Naive thymus-derived CD4-positive, alpha-beta T cell (primary cell): ENCODE results near the gene TMED10. TPM values are rescaled to one million over a fixed set of nuclear protein-coding genes. Genes with fewer than 3 reads are reported as not detected.

Source experiments
- ATAC-seq: fragments of 150-1000 bp; cut with Tn5 transposase; 2 replicates; pipeline ENCODE4 v1.10.0; 2021; ENCODE audit warnings: mild to moderate bottlenecking, moderate library complexity
- CTCF ChIA-PET: fragments of 350-600 bp; sonication (Branson Sonifier 250); formaldehyde crosslinking; loops from one replicate; lab custom pipeline; 2021; ENCODE audit warnings: antibody characterized with exemption; lab: Charles Lee
- POLR2A ChIA-PET: fragments of 350-600 bp; sonication (Branson Sonifier 250); formaldehyde crosslinking; loops from one replicate; lab custom pipeline; 2021; ENCODE audit warnings: antibody characterized with exemption, inconsistent platforms; lab: Charles Lee
- DNase-seq, 9 donors: peaks; one replicate each; pipeline versions ENCODE4 v3.0.0 to v3.0.0-alpha.2; 2020 to 2022; ENCODE audit warnings: mixed read lengths in 1 of 9
- H3K27ac ChIP-seq: one replicate; pipeline ENCODE4 v1.7.0; 2013; ENCODE audit warnings: mild to moderate bottlenecking, low read depth, low read length, moderate library complexity
- H3K27me3 ChIP-seq, 2 donors: one replicate each; pipeline ENCODE4 v1.7.0; 2013; ENCODE audit warnings: low read length in 2 of 2, mild to moderate bottlenecking in 2 of 2, moderate library complexity in 2 of 2; ENCODE audit not compliant: control insufficient read depth in 2 of 2, insufficient read depth in 2 of 2
- H3K36me3 ChIP-seq, 3 experiments: 1 replicate in 2 of 3; 2 replicates in 1 of 3; pipeline ENCODE4 v1.7.0; 2013; ENCODE audit warnings: low read length in 3 of 3, mild to moderate bottlenecking in 3 of 3, moderate library complexity in 1 of 3; ENCODE audit not compliant: insufficient read depth in 3 of 3, control insufficient read depth in 2 of 3
- H3K4me1 ChIP-seq, 2 donors: one replicate each; pipeline ENCODE4 v1.7.0; 2013; ENCODE audit warnings: low read length in 2 of 2, mild to moderate bottlenecking in 2 of 2, moderate library complexity in 1 of 2; ENCODE audit not compliant: control insufficient read depth in 2 of 2, insufficient read depth in 2 of 2
- H3K4me3 ChIP-seq: 2 replicates; pipeline ENCODE4 v1.7.0; 2013; ENCODE audit warnings: mild to moderate bottlenecking, low read length
- H3K9me3 ChIP-seq, 3 experiments: 1 replicate in 2 of 3; 2 replicates in 1 of 3; pipeline ENCODE4 v1.7.0; 2013; ENCODE audit warnings: low read length in 3 of 3; ENCODE audit not compliant: control insufficient read depth in 2 of 3
- H3K27ac Mint-ChIP-seq, 9 donors: one replicate each; pipeline ENCODE4 v1.8.0; 2020 to 2022; ENCODE audit warnings: mixed read lengths in 9 of 9, mild to moderate bottlenecking in 8 of 9, moderate library complexity in 5 of 9, inconsistent platforms in 2 of 9
- H3K27me3 Mint-ChIP-seq, 5 donors: one replicate each; pipeline ENCODE4 v1.8.0; 2021 to 2022; ENCODE audit warnings: mixed read lengths in 5 of 5, mild to moderate bottlenecking in 1 of 5
- H3K36me3 Mint-ChIP-seq, 5 donors: one replicate each; pipeline ENCODE4 v1.8.0; 2020 to 2022; ENCODE audit warnings: mixed read lengths in 5 of 5, mild to moderate bottlenecking in 3 of 5, inconsistent platforms in 1 of 5
- H3K4me1 Mint-ChIP-seq, 7 donors: one replicate each; pipeline ENCODE4 v1.8.0; 2020 to 2022; ENCODE audit warnings: mixed read lengths in 7 of 7, mild to moderate bottlenecking in 3 of 7, inconsistent platforms in 1 of 7
- H3K4me3 Mint-ChIP-seq, 10 donors: one replicate each; pipeline ENCODE4 v1.8.0; 2020 to 2022; ENCODE audit warnings: mild to moderate bottlenecking in 10 of 10, mixed read lengths in 10 of 10, moderate library complexity in 6 of 10, inconsistent platforms in 2 of 10
- H3K9me3 Mint-ChIP-seq, 11 donors: one replicate each; pipeline ENCODE4 v1.8.0; 2020 to 2022; ENCODE audit warnings: mixed read lengths in 11 of 11, mild to moderate bottlenecking in 4 of 11, inconsistent platforms in 1 of 11, moderate library complexity in 1 of 11
- intact Hi-C, 2 donors: fragments of 100-400 bp; cut with micrococcal nuclease; formaldehyde crosslinking; loops; one replicate each; pipeline ENCODE4 v1.15.1; 2023
- polyA plus RNA-seq, 2 donors: library from polyadenylated mRNA; unstranded; fragments of 300-500 nt; fragmentation: Illumina TruSeq; gene quantifications; one replicate each; pipeline ENCODE4 v1.2.3, GENCODE V29; 2021
- total RNA-seq, 6 experiments: library from RNA in 5 of 6; stranded (reverse) in 5 of 6; gene quantifications; 1 replicate in 5 of 6; 2 replicates in 1 of 6; pipeline ENCODE4 v1.2.3 and lab custom pipeline; 2021 to 2026

The TMED10 gene
- total and polyA plus RNA-seq, 7 experiments from 2014 or later: 155 to 245 (median 179) TPM

DNA sequence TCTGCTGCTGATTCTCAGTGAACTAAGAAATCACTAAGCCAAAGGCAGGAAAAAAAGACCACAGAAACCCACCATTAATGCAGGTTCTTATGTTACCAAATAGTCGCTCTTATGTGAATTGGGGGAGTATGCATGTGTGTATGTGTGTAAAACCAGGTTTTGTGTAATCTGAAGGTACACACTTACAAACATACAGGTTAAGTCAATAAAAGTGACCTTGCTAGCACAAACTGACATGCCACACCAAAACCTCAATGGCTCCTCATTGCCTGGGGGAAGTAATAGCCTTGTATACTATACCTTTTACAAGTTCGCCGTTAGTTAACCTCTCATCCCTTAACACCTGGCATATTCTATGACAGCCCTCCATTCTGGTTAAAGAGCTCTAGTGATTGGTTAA lies 29.8 kb upstream of the TMED10 start:
- intact Hi-C loops: no loop called here
- ATAC-seq (no peak), DNase-seq (no peak)
- Mint-ChIP-seq H3K27ac (peak overlapping the region in 1 of 9 donors; percentile 16), H3K36me3 (peaks cover 0 to 6% (median 0%) of the 10 kb centered on the region in 5 donors), H3K9me3 (peaks cover 0 to 1% (median 0%) of the 10 kb centered on the region in 11 donors), H3K4me3 (no peak overlapping the region), H3K4me1 (peaks cover 0 to 22% (median 4%) of the 10 kb centered on the region in 7 donors), H3K27me3 (no peaks in the 10 kb centered on the region)
- no peaks in the 10 kb centered on the region for H3K4me1 ChIP-seq
- no peaks in the 10 kb centered on the region for H3K9me3 ChIP-seq
- H3K27ac ChIP-seq: no peak overlapping the region
- H3K4me3 ChIP-seq: no peak overlapping the region
- CTCF ChIA-PET: no interaction called here
- H3K27me3 ChIP-seq: no peaks in the 10 kb centered on the region
- no peaks in the 10 kb centered on the region for H3K36me3 ChIP-seq
- POLR2A ChIA-PET: no interaction called here

DNA sequence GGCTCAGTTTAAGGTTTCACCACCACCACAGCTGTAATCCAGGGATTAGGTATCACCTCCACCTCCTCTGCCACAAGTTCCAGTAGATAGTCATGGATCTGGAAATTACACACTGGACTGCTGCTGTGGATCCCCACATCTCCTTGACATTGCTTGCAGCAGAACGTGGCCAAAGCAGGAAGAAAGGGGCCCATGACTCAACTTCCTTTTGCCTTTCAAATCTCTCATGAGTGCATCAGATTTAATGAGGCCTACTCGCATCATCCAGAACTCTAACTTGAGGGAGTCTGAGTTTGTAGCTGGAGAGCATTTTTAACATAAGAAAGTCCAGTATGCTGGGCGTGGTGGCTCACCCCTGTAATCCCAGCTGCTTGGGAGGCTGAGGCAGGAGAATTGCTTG lies 29.2 kb upstream of the TMED10 start:
- peak; percentile 70 for ATAC-seq
- ChIA-PET CTCF (no interaction called here), POLR2A (interaction anchor here (0.6 kb wide), 1 partner anchor 62 kb away, joined by 3 read pairs; no protein-coding TSS in a partner anchor)

DNA sequence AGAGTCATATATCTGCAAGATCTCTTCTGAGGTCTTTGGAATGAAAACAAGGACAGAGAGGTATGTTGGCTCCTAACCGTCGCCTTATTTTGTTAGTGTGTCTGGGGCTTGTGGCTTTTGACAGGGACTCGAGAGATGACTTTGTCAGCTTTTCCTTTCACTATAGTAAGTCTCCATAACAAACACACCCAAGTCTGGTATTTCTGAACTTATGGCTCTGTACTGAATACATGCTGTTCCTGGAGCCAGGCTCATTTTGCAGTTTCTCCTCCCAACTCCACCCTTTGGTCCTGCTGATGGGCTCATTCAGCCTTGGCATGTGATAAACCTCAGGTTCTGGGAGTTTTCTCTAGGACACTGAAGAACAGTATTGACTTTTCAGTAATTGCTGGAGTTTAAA lies 27.7 kb upstream of the TMED10 start:
- peaks cover 0 to 22% (median 4%) of the 10 kb centered on the region in 7 donors for H3K4me1 Mint-ChIP-seq
- ATAC-seq: no peak
- no peak overlapping the region for H3K27ac ChIP-seq
- H3K36me3 ChIP-seq: no peaks in the 10 kb centered on the region
- CTCF ChIA-PET: no interaction called here
- no peaks in the 10 kb centered on the region for H3K4me1 ChIP-seq
- H3K27me3 Mint-ChIP-seq: peaks cover 0 to 10% (median 0%) of the 10 kb centered on the region in 5 donors
- H3K27ac Mint-ChIP-seq: no peak overlapping the region
- no peaks in the 10 kb centered on the region for H3K9me3 Mint-ChIP-seq
- POLR2A ChIA-PET: no interaction called here
- H3K27me3 ChIP-seq: no peaks in the 10 kb centered on the region
- no peak overlapping the region for H3K4me3 Mint-ChIP-seq
- intact Hi-C loops: no loop called here
- H3K36me3 Mint-ChIP-seq: no peaks in the 10 kb centered on the region
- DNase-seq: no peak
- H3K4me3 ChIP-seq: no peak overlapping the region
- H3K9me3 ChIP-seq: no peaks in the 10 kb centered on the region

More for the DNA sequence above, 29.2 kb upstream of the TMED10 start:
- H3K36me3 ChIP-seq: no peaks in the 10 kb centered on the region
- peaks cover 0 to 1% (median 0%) of the 10 kb centered on the region in 11 donors for H3K9me3 Mint-ChIP-seq
- H3K4me3 Mint-ChIP-seq: no peak overlapping the region
- intact Hi-C loops: no loop called here
- H3K27ac ChIP-seq: no peak overlapping the region
- H3K4me1 ChIP-seq: no peaks in the 10 kb centered on the region
- peaks cover 0 to 1% (median 0%) of the 10 kb centered on the region in 5 donors for H3K27me3 Mint-ChIP-seq
- DNase-seq: no peak
- peak overlapping the region in 1 of 9 donors; percentile 19 for H3K27ac Mint-ChIP-seq
- H3K4me3 ChIP-seq: no peak overlapping the region
- H3K27me3 ChIP-seq: no peaks in the 10 kb centered on the region
- no peaks in the 10 kb centered on the region for H3K9me3 ChIP-seq
- peaks cover 0 to 22% (median 4%) of the 10 kb centered on the region in 7 donors for H3K4me1 Mint-ChIP-seq
- peaks cover 0 to 6% (median 0%) of the 10 kb centered on the region in 5 donors for H3K36me3 Mint-ChIP-seq

DNA sequence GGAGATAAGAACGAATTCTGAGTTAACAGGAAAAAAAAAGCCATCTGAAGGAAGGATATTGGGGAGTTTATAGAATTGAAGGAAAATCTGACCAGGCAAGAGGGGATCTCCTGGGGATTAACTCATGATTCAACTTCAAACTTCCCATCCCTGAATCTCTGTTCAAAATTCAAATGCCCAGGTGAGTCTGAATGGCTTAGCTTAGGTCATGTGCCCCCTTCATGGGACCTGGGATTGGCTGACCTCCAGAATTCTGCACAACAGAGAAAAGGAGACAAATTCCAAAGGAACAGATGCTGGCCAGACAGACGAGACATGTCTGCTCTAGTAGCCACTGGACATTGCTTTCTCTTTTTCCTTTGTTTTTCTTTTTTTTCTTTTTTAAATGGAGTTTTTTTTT lies 26.2 kb upstream of the TMED10 start:
- no peak overlapping the region for H3K27ac Mint-ChIP-seq
- Histone ChIP-seq H3K4me3 (no peak overlapping the region), H3K9me3 (no peaks in the 10 kb centered on the region), H3K27ac (no peak overlapping the region), H3K27me3 (no peaks in the 10 kb centered on the region), H3K36me3 (no peaks in the 10 kb centered on the region), H3K4me1 (no peaks in the 10 kb centered on the region)
- CTCF ChIA-PET: no interaction called here
- H3K9me3 Mint-ChIP-seq: no peaks in the 10 kb centered on the region
- peaks cover 0 to 22% (median 4%) of the 10 kb centered on the region in 7 donors for H3K4me1 Mint-ChIP-seq
- ATAC-seq (no peak), DNase-seq (no peak)
- peaks cover 0 to 13% (median 0%) of the 10 kb centered on the region in 5 donors for H3K27me3 Mint-ChIP-seq
- H3K4me3 Mint-ChIP-seq: no peak overlapping the region
- no peaks in the 10 kb centered on the region for H3K36me3 Mint-ChIP-seq
- intact Hi-C loops: no loop called here
- POLR2A ChIA-PET: interaction anchor here (0.6 kb wide), 1 partner anchor 19 kb away, joined by 3 read pairs; no protein-coding TSS in a partner anchor

DNA sequence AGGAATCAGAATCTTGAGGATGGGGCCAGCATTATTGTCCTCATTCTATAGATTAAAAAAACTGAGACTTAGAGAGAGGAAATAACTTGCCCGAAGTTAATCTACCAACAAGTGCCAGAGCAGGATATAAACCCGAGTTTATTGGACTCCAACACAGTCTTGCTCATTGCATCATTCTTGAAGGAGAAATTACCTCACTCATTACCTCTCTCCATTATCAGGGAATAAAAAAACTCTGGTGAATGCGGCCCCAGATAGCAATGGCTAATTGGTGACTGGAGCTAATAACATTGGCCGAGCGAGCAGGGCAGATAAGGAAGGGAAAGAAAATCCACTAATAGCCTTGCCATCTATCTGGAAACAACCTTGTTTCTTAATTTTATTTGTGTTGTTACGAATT lies 24.7 kb upstream of the TMED10 start:
- peaks cover 0 to 19% (median 4%) of the 10 kb centered on the region in 7 donors for H3K4me1 Mint-ChIP-seq
- H3K9me3 Mint-ChIP-seq: no peaks in the 10 kb centered on the region
- POLR2A ChIA-PET: no interaction called here
- intact Hi-C loops: no loop called here
- H3K27ac Mint-ChIP-seq: peak overlapping the region in 1 of 9 donors; percentile 40
- H3K4me3 Mint-ChIP-seq: no peak overlapping the region
- ATAC-seq (no peak), DNase-seq (no peak)
- H3K27ac ChIP-seq: no peak overlapping the region
- CTCF ChIA-PET: no interaction called here
- peaks cover 0 to 13% (median 0%) of the 10 kb centered on the region in 5 donors for H3K27me3 Mint-ChIP-seq
- no peaks in the 10 kb centered on the region for H3K36me3 ChIP-seq
- no peaks in the 10 kb centered on the region for H3K4me1 ChIP-seq
- H3K4me3 ChIP-seq: no peak overlapping the region
- H3K36me3 Mint-ChIP-seq: no peaks in the 10 kb centered on the region
- H3K27me3 ChIP-seq: no peaks in the 10 kb centered on the region
- no peaks in the 10 kb centered on the region for H3K9me3 ChIP-seq

- Mint-ChIP-seq H3K27ac (peak overlapping the region in 1 of 9 donors; percentile 7), H3K4me1 (peaks cover 0 to 13% (median 1%) of the 10 kb centered on the region in 7 donors)
- CTCF ChIA-PET: no interaction called here
Measured at GRCh38 chr14:75200451-75200850, 24.0 kb upstream of the TMED10 start.

GRCh38 chr14:75198291-75198933 lies 22.0 kb upstream of the TMED10 start:
- no peak overlapping the region for H3K27ac Mint-ChIP-seq
- Histone ChIP-seq H3K36me3 (no peaks in the 10 kb centered on the region), H3K4me3 (no peak overlapping the region), H3K4me1 (no peaks in the 10 kb centered on the region), H3K27ac (no peak overlapping the region), H3K27me3 (no peaks in the 10 kb centered on the region), H3K9me3 (no peaks in the 10 kb centered on the region)
- POLR2A ChIA-PET: no interaction called here
- H3K9me3 Mint-ChIP-seq: no peaks in the 10 kb centered on the region
- H3K4me1 Mint-ChIP-seq: peaks cover 0 to 13% (median 0%) of the 10 kb centered on the region in 7 donors
- intact Hi-C loops: loop anchor here in 1 of 2 donors (5.0 kb wide), 1 partner anchor 34 kb away; no protein-coding TSS in a partner anchor
- ATAC-seq: no peak
- DNase-seq: no peak
- no peak overlapping the region for H3K4me3 Mint-ChIP-seq
- H3K27me3 Mint-ChIP-seq: peaks cover 0 to 16% (median 0%) of the 10 kb centered on the region in 5 donors
- H3K36me3 Mint-ChIP-seq: no peaks in the 10 kb centered on the region
- CTCF ChIA-PET: no interaction called here

More at GRCh38 chr14:75200451-75200850, 24.0 kb upstream of the TMED10 start:
- intact Hi-C loops: no loop called here
- Histone ChIP-seq H3K27ac (no peak overlapping the region), H3K36me3 (no peaks in the 10 kb centered on the region), H3K27me3 (no peaks in the 10 kb centered on the region), H3K4me3 (no peak overlapping the region), H3K9me3 (no peaks in the 10 kb centered on the region), H3K4me1 (no peaks in the 10 kb centered on the region)
- POLR2A ChIA-PET: no interaction called here
- Mint-ChIP-seq H3K36me3 (no peaks in the 10 kb centered on the region), H3K9me3 (no peaks in the 10 kb centered on the region), H3K27me3 (peaks cover 0 to 13% (median 0%) of the 10 kb centered on the region in 5 donors), H3K4me3 (no peak overlapping the region)
- no peak for DNase-seq
- no peak for ATAC-seq
